Measurements from ENCODE around the gene SLITRK5.

The SLITRK5 gene

GRCh38 chr13:87671031-87671752 lies at the start of gene SLITRK5:
TSS of gene SLITRK5 (plus strand) at chr13:87671371. CDS start at chr13:87675389, 4,018 bp downstream.
- Histone ChIP-seq H3K4me1 (ENCODE audit: control insufficient read depth, insufficient read depth, low read length) (no peaks in the 10 kb centered on the region), H3K27me3 (ENCODE audit: control insufficient read depth, insufficient read depth, low read length) (peaks cover 47% of the 10 kb centered on the region), H3K4me3 (ENCODE audit: low read length) (no peak within 1 kb of the TSS), H3K36me3 (ENCODE audit: control insufficient read depth, insufficient read depth, low read length) (no peaks in the 10 kb centered on the region), H3K9me3 (ENCODE audit: control insufficient read depth, low read length) (no peaks in the 10 kb centered on the region), H3K9ac (ENCODE audit: low read length) (no peak within 1 kb of the TSS)

- Histone ChIP-seq H3K9ac (ENCODE audit: low read length) (no peak overlapping the region), H3K36me3 (ENCODE audit: control insufficient read depth, insufficient read depth, low read length) (no peaks in the 10 kb centered on the region), H3K27me3 (ENCODE audit: control insufficient read depth, insufficient read depth, low read length) (no peaks in the 10 kb centered on the region), H3K4me1 (ENCODE audit: control insufficient read depth, insufficient read depth, low read length) (no peaks in the 10 kb centered on the region), H3K4me3 (ENCODE audit: low read length) (no peak overlapping the region), H3K9me3 (ENCODE audit: control insufficient read depth, low read length) (no peaks in the 10 kb centered on the region)
These were observed 48.2 kb upstream of the SLITRK5 start for GRCh38 chr13:87622971-87623370.

- no peaks in the 10 kb centered on the region for H3K4me1 ChIP-seq (ENCODE audit: control insufficient read depth, insufficient read depth, low read length)
- H3K4me3 ChIP-seq (ENCODE audit: low read length) = no peak overlapping the region
- no peaks in the 10 kb centered on the region for H3K9me3 ChIP-seq (ENCODE audit: control insufficient read depth, low read length)
- no peak overlapping the region for H3K9ac ChIP-seq (ENCODE audit: low read length)
- H3K27me3 ChIP-seq (ENCODE audit: control insufficient read depth, insufficient read depth, low read length) = no peaks in the 10 kb centered on the region
- no peaks in the 10 kb centered on the region for H3K36me3 ChIP-seq (ENCODE audit: control insufficient read depth, insufficient read depth, low read length)
These were observed 14.9 kb upstream of the SLITRK5 start for GRCh38 chr13:87656306-87656705.

- Histone ChIP-seq H3K4me3 (ENCODE audit: low read length) (no peak overlapping the region), H3K27me3 (ENCODE audit: control insufficient read depth, insufficient read depth, low read length) (no peaks in the 10 kb centered on the region), H3K36me3 (ENCODE audit: control insufficient read depth, insufficient read depth, low read length) (no peaks in the 10 kb centered on the region), H3K9me3 (ENCODE audit: control insufficient read depth, low read length) (no peaks in the 10 kb centered on the region), H3K4me1 (ENCODE audit: control insufficient read depth, insufficient read depth, low read length) (no peaks in the 10 kb centered on the region), H3K9ac (ENCODE audit: low read length) (no peak overlapping the region)
These were observed 9.7 kb upstream of the SLITRK5 start for GRCh38 chr13:87661471-87661870.

GRCh38 chr13:87666831-87667230 lies 4.3 kb upstream of the SLITRK5 start:
- Histone ChIP-seq H3K9me3 (ENCODE audit: control insufficient read depth, low read length) (no peaks in the 10 kb centered on the region), H3K9ac (ENCODE audit: low read length) (no peak overlapping the region), H3K36me3 (ENCODE audit: control insufficient read depth, insufficient read depth, low read length) (no peaks in the 10 kb centered on the region), H3K4me3 (ENCODE audit: low read length) (no peak overlapping the region), H3K27me3 (ENCODE audit: control insufficient read depth, insufficient read depth, low read length) (peaks cover 5% of the 10 kb centered on the region), H3K4me1 (ENCODE audit: control insufficient read depth, insufficient read depth, low read length) (no peaks in the 10 kb centered on the region)

GRCh38 chr13:87667686-87668085 lies 3.5 kb upstream of the SLITRK5 start:
- Histone ChIP-seq H3K4me1 (ENCODE audit: control insufficient read depth, insufficient read depth, low read length) (no peaks in the 10 kb centered on the region), H3K4me3 (ENCODE audit: low read length) (no peak overlapping the region), H3K36me3 (ENCODE audit: control insufficient read depth, insufficient read depth, low read length) (no peaks in the 10 kb centered on the region), H3K27me3 (ENCODE audit: control insufficient read depth, insufficient read depth, low read length) (peaks cover 12% of the 10 kb centered on the region), H3K9ac (ENCODE audit: low read length) (no peak overlapping the region), H3K9me3 (ENCODE audit: control insufficient read depth, low read length) (no peaks in the 10 kb centered on the region)

GRCh38 chr13:87669379-87669978 lies 1.7 kb upstream of the SLITRK5 start:
- H3K27me3 ChIP-seq (ENCODE audit: control insufficient read depth, insufficient read depth, low read length) = peaks cover 30% of the 10 kb centered on the region
- no peaks in the 10 kb centered on the region for H3K9me3 ChIP-seq (ENCODE audit: control insufficient read depth, low read length)
- no peaks in the 10 kb centered on the region for H3K36me3 ChIP-seq (ENCODE audit: control insufficient read depth, insufficient read depth, low read length)

GRCh38 chr13:87671753-87672605 lies 808 bp downstream of the SLITRK5 start:
- Histone ChIP-seq H3K4me1 (ENCODE audit: control insufficient read depth, insufficient read depth, low read length) (peaks cover under 1% of the 10 kb centered on the region), H3K9me3 (ENCODE audit: control insufficient read depth, low read length) (no peaks in the 10 kb centered on the region), H3K36me3 (ENCODE audit: control insufficient read depth, insufficient read depth, low read length) (no peaks in the 10 kb centered on the region), H3K27me3 (ENCODE audit: control insufficient read depth, insufficient read depth, low read length) (peaks cover 55% of the 10 kb centered on the region), H3K4me3 (ENCODE audit: low read length) (no peak overlapping the region), H3K9ac (ENCODE audit: low read length) (no peak overlapping the region)

More at GRCh38 chr13:87669379-87669978, 1.7 kb upstream of the SLITRK5 start:
- Histone ChIP-seq H3K4me3 (ENCODE audit: low read length) (no peak overlapping the region), H3K9ac (ENCODE audit: low read length) (no peak overlapping the region), H3K4me1 (ENCODE audit: control insufficient read depth, insufficient read depth, low read length) (no peaks in the 10 kb centered on the region)

GRCh38 chr13:87674247-87674738 lies 3.1 kb downstream of the SLITRK5 start:
- H3K9ac ChIP-seq (ENCODE audit: low read length) = no peak overlapping the region
- H3K4me3 ChIP-seq (ENCODE audit: low read length) = no peak overlapping the region

GRCh38 chr13:87675851-87676250 lies 4.7 kb downstream of the SLITRK5 start:
- H3K4me1 ChIP-seq (ENCODE audit: control insufficient read depth, insufficient read depth, low read length) = peaks cover 11% of the 10 kb centered on the region
- H3K9me3 ChIP-seq (ENCODE audit: control insufficient read depth, low read length) = no peaks in the 10 kb centered on the region
- no peaks in the 10 kb centered on the region for H3K36me3 ChIP-seq (ENCODE audit: control insufficient read depth, insufficient read depth, low read length)
- H3K27me3 ChIP-seq (ENCODE audit: control insufficient read depth, insufficient read depth, low read length) = peaks cover 72% of the 10 kb centered on the region
- H3K9ac ChIP-seq (ENCODE audit: low read length) = no peak overlapping the region
- H3K4me3 ChIP-seq (ENCODE audit: low read length) = no peak overlapping the region

More at GRCh38 chr13:87674247-87674738, 3.1 kb downstream of the SLITRK5 start:
- Histone ChIP-seq H3K27me3 (ENCODE audit: control insufficient read depth, insufficient read depth, low read length) (peaks cover 72% of the 10 kb centered on the region), H3K36me3 (ENCODE audit: control insufficient read depth, insufficient read depth, low read length) (no peaks in the 10 kb centered on the region), H3K4me1 (ENCODE audit: control insufficient read depth, insufficient read depth, low read length) (peaks cover 11% of the 10 kb centered on the region), H3K9me3 (ENCODE audit: control insufficient read depth, low read length) (no peaks in the 10 kb centered on the region)

- no peak overlapping the region for H3K9ac ChIP-seq (ENCODE audit: low read length)
- H3K36me3 ChIP-seq (ENCODE audit: control insufficient read depth, insufficient read depth, low read length) = no peaks in the 10 kb centered on the region
- H3K4me3 ChIP-seq (ENCODE audit: low read length) = no peak overlapping the region
- H3K9me3 ChIP-seq (ENCODE audit: control insufficient read depth, low read length) = no peaks in the 10 kb centered on the region
- peaks cover 11% of the 10 kb centered on the region for H3K4me1 ChIP-seq (ENCODE audit: control insufficient read depth, insufficient read depth, low read length)
- peaks cover 69% of the 10 kb centered on the region for H3K27me3 ChIP-seq (ENCODE audit: control insufficient read depth, insufficient read depth, low read length)
These were observed 5.3 kb downstream of the SLITRK5 start for GRCh38 chr13:87676254-87677042.
